ENCODE results near the gene SNAP47. TPM values are rescaled to one million over a fixed set of nuclear protein-coding genes. Genes with fewer than 3 reads are reported as not detected.

The SNAP47 gene
- total and polyA plus RNA-seq, 5 donors, result 43.1 to 91.8 (median 63.3) TPM

DNA sequence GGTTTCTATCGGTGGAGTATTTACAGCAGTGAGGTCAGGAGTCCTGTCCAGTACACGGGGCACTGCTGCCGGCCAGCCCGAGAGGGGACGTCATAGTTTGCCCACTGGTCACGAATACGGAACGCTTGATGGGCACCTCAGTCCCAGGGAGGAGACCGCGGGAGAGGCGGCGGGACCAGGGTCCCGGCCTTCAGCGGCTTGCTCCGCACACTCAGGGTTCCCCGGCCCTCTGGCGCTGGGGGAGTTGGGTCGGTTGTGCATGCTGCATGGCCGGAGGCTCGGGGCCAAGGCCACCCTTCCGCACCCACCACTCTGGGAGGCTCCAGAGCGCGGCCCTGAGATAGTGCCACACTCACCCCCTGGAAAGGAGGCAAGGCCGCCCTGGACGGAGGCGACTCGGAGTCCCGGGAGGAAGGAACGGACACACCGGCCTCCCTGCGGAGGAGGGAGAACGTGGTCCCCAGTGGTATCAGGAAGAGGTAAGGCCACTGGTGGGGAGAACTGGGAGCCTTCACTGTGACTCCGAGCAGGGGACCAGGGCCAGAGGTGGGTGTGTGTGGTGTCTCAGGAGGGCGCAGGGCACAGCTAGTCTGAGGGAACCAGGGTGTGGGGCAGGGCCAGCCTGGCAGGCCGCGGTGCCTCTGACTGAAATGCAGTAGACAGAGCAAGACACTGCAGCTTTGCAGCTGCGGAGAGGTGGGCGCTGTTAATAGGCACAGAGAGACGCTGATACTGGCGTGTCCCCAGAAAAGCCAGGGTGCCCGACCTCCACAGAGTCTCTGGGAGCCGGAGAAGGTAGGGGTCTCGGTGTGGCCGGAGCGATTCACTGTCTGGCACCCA, 51.7 kb downstream of the SNAP47 start:
- WGBS, result 27% methylated on average over 45 of the region's 45 CpGs
- Histone ChIP-seq H3K4me1 (ENCODE audit: control insufficient read depth, insufficient read depth, low read length) (no peaks in the 10 kb centered on the region), H3K27ac (ENCODE audit: low read length) (no peak overlapping the region), H3K9me3 (ENCODE audit: control insufficient read depth, low read length) (no peaks in the 10 kb centered on the region), H3K27me3 (ENCODE audit: control insufficient read depth, insufficient read depth) (no peaks in the 10 kb centered on the region), H3K4me3 (ENCODE audit: low read length) (peak overlapping the region; percentile 61)
- peak in 1 of 3 donors; percentile 73 for DNase-seq
- peak in 1 of 2 donors; percentile 22 for ATAC-seq
- intact Hi-C loops (cut with DNase I), result no loop called here

DNA sequence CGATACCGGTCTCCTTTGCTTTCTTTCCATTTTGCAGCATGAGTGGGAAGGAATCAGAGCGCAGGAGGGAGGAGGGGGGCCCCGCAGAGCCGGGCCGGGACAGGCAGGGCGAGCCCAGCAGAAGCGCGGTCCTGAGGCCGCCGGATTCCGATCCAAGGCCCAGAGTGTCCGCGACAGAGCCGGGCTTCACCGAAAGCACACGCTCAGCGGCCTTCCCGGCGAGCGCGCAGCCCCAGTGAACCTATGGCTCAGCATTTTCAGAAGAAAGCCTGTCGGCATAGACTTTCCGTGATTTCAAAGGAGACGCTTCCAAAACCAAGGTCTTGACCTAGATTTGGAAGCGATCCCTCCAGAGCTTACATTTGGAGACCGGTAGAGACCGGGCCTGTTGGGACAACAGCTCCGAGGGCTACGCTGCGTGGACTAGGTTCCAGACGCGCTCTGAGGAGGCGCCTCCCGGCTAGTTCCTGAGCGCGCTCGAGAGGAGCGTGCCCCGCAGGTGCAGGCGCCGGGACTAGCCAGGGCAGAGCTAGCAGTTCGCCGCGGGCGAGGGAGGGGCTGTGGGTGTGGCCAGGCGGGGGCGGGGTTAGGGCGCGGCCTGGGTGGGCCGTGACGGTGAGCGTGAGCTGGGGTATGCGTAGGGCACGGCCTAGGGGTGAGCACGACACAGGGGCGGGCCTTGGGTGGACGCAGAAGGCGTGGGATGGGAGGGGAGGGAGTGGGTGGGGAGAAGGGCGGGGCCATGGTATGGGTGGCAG, 52.5 kb downstream of the SNAP47 start:
- no peaks in the 10 kb centered on the region for H3K9me3 ChIP-seq (ENCODE audit: control insufficient read depth, low read length)
- H3K27ac ChIP-seq (ENCODE audit: low read length), result peak overlapping the region; percentile 53
- no peaks in the 10 kb centered on the region for H3K4me1 ChIP-seq (ENCODE audit: control insufficient read depth, insufficient read depth, low read length)
- H3K27me3 ChIP-seq (ENCODE audit: control insufficient read depth, insufficient read depth), result no peaks in the 10 kb centered on the region
- under 1% methylated on average over 60 of the region's 60 CpGs for WGBS
- intact Hi-C loops (cut with DNase I), result no loop called here
- DNase-seq (peak; percentile 90 to 97 (median 97)), ATAC-seq (peak; percentile 96 to 97)
- H3K4me3 ChIP-seq (ENCODE audit: low read length), result peak overlapping the region; percentile 61

DNA sequence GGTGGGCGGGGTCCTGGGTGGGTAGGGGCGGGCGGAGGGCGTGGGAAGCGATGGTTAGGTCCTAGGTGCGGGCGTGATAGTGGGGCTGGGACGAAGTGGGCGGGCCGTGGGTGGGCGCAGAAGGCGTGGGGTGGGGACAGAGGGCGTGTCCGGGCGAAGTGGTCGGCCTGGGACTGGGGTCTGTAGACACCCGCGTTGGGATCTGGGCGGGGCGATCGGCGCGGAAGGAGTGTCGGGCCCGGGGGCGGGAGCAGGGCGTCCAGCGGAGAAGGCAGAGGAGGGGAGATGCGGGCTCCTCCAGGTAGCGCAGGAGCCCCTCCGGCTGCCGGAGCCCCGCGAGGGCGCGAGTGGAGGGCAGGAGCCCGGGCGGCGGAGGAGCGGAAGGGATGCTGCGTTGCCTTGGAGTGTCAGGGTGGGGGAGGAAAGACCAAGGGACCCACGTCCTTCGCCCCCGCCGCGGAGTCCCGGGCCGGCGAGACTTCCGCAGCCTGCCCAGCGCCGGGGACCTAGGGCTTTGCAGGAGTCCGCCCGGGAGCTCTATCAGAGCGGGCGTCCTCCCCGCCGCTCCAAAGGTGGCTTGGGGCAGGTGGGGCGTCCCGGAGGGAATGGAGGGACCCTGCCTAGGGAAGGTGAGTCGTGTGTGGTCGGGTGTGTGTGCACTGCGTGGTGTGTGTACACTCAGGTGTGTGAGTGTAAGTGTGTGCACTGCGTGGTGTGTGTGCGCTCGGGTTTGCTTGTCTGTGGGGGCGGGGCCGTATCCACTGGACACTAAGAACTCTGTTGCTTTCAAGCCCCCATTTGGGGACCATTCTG, 53.2 kb downstream of the SNAP47 start:
- intact Hi-C loops (cut with DNase I), result no loop called here
- no peak overlapping the region for H3K27ac ChIP-seq (ENCODE audit: low read length)
- no peaks in the 10 kb centered on the region for H3K27me3 ChIP-seq (ENCODE audit: control insufficient read depth, insufficient read depth)
- DNase-seq (peak in 1 of 3 donors; percentile 91), ATAC-seq (peak; percentile 76 to 79)
- 2% methylated on average over 68 of the region's 68 CpGs for WGBS
- H3K9me3 ChIP-seq (ENCODE audit: control insufficient read depth, low read length), result no peaks in the 10 kb centered on the region
- H3K4me3 ChIP-seq (ENCODE audit: low read length), result peak overlapping the region; percentile 61
- no peaks in the 10 kb centered on the region for H3K4me1 ChIP-seq (ENCODE audit: control insufficient read depth, insufficient read depth, low read length)

DNA sequence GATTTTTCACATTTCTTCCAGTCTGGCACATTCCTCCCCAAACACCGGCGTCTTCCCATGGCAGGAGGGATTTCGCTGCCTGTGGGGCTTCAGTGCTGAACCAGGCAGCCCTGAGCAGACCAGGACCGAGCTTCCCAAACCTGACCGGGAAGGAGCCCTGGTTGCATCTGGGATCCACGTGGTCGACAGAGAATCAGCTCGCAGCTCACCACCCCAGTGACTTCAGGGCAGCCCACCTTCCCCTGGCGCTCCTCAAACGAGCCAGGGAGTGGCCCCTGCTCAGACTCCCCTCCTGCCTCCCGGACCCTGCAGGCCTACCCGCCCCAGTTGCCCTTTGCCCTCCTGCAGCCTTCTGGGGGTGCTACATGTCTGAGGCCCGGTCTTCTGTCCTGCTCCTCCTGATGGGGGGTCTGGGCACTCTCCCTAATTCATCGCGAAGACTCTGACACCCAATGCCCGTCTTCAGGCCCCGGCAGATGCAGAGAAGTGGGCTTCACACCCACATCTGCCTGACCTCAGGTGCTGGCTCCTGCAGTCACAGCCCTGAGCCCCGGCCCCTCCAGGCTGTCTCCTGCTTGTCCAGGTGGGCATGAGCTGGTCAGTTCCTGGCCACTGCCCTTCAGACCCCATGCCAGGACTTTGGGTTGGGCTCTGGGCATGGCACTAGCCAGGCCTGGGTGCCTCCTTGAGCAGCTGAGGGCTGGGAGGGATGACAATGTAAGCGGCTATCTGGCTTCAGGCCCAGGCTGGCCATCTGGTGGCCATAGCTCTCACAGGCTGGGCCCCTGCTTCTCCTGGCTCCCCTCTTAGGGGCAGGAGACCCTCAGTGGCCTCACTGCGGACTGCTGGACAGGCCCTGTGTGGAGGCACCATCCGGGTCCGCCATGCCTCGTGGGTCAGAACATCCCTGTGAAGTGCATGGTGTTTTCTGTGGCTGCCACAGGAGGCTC, 54.1 kb downstream of the SNAP47 start:
- DNase-seq (peak in 1 of 3 donors; percentile 69), ATAC-seq (no peak)
- no peak overlapping the region for H3K4me3 ChIP-seq (ENCODE audit: low read length)
- intact Hi-C loops (cut with DNase I), result no loop called here
- H3K27me3 ChIP-seq (ENCODE audit: control insufficient read depth, insufficient read depth), result no peaks in the 10 kb centered on the region
- no peaks in the 10 kb centered on the region for H3K4me1 ChIP-seq (ENCODE audit: control insufficient read depth, insufficient read depth, low read length)
- 70% methylated on average over 23 of the region's 23 CpGs for WGBS
- H3K9me3 ChIP-seq (ENCODE audit: control insufficient read depth, low read length), result no peaks in the 10 kb centered on the region
- H3K27ac ChIP-seq (ENCODE audit: low read length), result no peak overlapping the region

DNA sequence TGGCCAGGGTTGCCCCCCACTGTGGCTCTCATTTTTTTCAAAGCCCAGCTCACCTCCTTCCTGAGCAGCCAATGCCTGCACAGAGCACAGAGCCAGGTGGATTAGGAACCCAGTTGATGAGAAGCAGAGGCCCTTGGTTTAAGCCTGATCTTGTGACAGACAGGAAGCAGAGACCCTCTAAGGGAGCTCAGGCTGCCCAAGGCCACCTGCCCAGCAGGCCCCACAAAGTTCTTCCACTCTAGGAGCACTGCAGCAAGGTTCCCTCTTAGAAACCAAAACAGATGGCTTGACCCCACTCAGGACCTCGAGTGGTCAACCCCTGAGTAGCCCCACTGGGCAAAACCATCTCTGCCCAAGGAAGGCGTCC, 54.8 kb downstream of the SNAP47 start:
- ATAC-seq, result no peak
- H3K27ac ChIP-seq (ENCODE audit: low read length), result no peak overlapping the region
- no peak overlapping the region for H3K4me3 ChIP-seq (ENCODE audit: low read length)
- intact Hi-C loops (cut with DNase I), result no loop called here
- H3K27me3 ChIP-seq (ENCODE audit: control insufficient read depth, insufficient read depth), result no peaks in the 10 kb centered on the region
- no peaks in the 10 kb centered on the region for H3K4me1 ChIP-seq (ENCODE audit: control insufficient read depth, insufficient read depth, low read length)
- WGBS, result 91% methylated on average over 2 of the region's 2 CpGs
- H3K9me3 ChIP-seq (ENCODE audit: control insufficient read depth, low read length), result no peaks in the 10 kb centered on the region
- DNase-seq, result no peak

DNA sequence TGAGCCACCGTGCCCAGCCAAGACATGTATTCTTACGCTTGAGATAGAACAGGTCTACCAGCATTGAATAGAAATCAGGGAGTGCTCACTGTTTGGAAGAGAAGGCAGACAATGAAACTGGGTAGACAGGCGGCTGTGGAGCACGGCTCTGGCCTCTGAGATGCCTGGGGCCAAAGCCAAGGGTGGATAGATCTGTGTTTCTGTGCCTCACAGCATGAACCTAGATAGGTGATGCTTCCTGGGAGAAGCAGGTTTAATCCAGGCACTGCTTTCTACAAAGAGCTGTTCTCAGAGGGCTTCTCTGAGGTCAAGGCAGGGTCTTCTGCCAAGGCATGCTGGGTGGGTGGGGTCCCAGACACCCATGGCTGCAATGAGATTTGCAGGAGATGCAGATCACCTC, 55.6 kb downstream of the SNAP47 start:
- no peak overlapping the region for H3K4me3 ChIP-seq (ENCODE audit: low read length)
- ATAC-seq (no peak), DNase-seq (no peak)
- no peaks in the 10 kb centered on the region for H3K27me3 ChIP-seq (ENCODE audit: control insufficient read depth, insufficient read depth)
- intact Hi-C loops (cut with DNase I), result no loop called here
- no peaks in the 10 kb centered on the region for H3K4me1 ChIP-seq (ENCODE audit: control insufficient read depth, insufficient read depth, low read length)
- H3K27ac ChIP-seq (ENCODE audit: low read length), result no peak overlapping the region
- WGBS, result 81% methylated on average over 4 of the region's 4 CpGs
- no peaks in the 10 kb centered on the region for H3K9me3 ChIP-seq (ENCODE audit: control insufficient read depth, low read length)

DNA sequence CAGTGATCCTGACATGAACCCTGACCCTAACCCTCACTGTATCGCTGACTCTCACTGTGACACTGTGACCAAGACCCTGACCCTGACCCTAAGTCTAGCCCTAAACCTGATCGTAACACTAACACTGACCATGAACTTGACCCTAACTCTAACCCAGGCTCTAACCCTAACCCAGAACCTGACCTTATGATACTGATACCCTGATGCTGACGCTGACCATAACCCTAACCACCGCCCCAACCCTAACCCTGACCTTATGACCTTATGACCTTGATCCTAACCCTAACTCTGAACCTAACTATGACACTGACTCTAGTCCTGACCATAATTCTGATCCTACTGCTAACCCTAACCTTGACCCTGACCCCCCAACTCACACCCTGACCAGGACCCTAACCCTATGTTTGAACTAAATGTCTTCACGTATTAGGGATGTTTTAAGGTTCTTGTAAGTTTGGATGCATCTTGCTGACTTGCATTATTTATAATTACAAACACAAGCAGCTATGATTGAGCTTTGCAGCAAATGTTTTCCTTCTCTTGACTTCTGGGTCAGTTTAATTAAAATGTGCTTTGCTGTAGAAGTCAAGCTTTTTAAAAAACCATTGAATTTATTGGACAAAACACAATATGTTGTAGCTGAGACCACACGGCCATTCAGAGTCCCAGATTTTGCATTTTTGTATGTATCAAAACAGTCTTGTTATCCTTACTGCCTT, 56.3 kb downstream of the SNAP47 start:
- WGBS, result 87% methylated on average over 6 of the region's 6 CpGs
- ATAC-seq (no peak), DNase-seq (no peak)
- H3K9me3 ChIP-seq (ENCODE audit: control insufficient read depth, low read length), result no peaks in the 10 kb centered on the region
- no peaks in the 10 kb centered on the region for H3K4me1 ChIP-seq (ENCODE audit: control insufficient read depth, insufficient read depth, low read length)
- intact Hi-C loops (cut with DNase I), result no loop called here
- H3K27me3 ChIP-seq (ENCODE audit: control insufficient read depth, insufficient read depth), result no peaks in the 10 kb centered on the region
- no peak overlapping the region for H3K27ac ChIP-seq (ENCODE audit: low read length)
- H3K4me3 ChIP-seq (ENCODE audit: low read length), result no peak overlapping the region

DNA sequence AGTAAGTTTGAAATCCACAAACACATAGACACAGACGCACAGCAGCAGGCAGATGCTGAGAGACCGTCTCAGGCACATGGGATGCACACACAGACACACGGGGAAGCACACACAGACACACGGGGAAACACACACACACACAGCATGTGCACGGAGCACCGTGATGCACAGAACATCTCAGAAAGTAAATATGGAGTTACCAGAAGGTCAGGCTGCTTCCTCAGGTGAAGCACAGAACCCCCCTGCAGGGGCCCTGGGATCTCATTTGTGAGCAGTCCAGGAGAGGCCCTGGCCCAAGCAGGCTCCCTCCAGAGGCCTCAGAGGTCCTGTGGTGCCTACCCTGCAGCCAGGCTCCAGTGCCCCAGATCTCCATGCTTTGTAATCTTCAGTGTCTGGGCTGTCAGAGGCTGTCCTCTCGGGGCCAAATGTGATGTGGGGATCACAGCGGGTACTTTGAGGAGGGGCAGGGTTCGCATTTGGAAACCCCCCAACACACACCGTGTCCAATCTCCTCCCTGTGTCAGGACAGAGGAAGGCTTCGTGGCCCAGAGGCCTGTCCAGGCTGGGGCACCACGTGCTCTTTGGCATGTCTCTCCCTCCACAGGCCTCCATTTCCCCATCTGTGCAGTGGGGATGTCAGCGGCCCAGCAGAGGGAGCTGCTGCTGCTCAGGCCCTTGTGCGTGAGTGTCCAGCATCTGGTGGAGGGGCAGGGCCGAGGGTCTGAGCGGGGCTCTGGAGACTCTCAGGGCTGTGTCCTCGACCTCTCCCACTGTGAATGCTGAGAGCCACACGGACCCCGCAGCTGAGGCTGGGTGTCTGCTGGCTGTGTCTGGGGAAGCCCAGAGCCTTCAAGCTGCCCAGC, 57.2 kb downstream of the SNAP47 start:
- no peaks in the 10 kb centered on the region for H3K4me1 ChIP-seq (ENCODE audit: control insufficient read depth, insufficient read depth, low read length)
- no peaks in the 10 kb centered on the region for H3K9me3 ChIP-seq (ENCODE audit: control insufficient read depth, low read length)
- no peaks in the 10 kb centered on the region for H3K27me3 ChIP-seq (ENCODE audit: control insufficient read depth, insufficient read depth)
- 87% methylated on average over 19 of the region's 19 CpGs for WGBS
- ATAC-seq (no peak), DNase-seq (no peak)
- intact Hi-C loops (cut with DNase I), result no loop called here
- no peak overlapping the region for H3K27ac ChIP-seq (ENCODE audit: low read length)
- H3K4me3 ChIP-seq (ENCODE audit: low read length), result no peak overlapping the region
